GM21515 (cell line): Measurements from ENCODE around the gene RNF168.
"Not testable (repeated sequence)": the region's sequence is repeated elsewhere in the genome, so short reads cannot be mapped to it uniquely, and the experiment has no call there.

Source experiments
- ATAC-seq: cut with Tn5 transposase; IDR thresholded peaks from one replicate; pipeline ENCODE4 v1.9.1; 2021; ENCODE audit not compliant: unreplicated experiment

RNF168 gene

DNA sequence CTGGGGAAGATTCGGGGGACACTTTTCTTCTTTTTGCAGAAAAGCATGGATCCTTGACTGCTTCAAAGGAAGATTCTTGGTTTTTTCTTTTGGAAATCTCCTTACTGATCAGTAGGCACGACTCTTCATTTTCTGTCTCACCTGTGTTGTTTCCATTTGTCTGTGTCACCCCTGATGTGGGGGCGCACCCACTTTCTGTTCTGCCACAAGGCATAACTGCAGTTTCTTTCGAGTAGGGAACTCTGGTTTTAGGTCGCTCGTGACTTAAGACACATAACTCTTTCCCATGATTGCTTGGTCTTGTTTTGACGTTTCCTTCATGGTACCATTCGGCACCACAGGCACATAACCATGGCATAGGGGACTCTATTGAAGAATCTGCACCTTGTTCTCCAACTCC lies 31.3 kb downstream of the RNF168 start:
- no peak for ATAC-seq

DNA sequence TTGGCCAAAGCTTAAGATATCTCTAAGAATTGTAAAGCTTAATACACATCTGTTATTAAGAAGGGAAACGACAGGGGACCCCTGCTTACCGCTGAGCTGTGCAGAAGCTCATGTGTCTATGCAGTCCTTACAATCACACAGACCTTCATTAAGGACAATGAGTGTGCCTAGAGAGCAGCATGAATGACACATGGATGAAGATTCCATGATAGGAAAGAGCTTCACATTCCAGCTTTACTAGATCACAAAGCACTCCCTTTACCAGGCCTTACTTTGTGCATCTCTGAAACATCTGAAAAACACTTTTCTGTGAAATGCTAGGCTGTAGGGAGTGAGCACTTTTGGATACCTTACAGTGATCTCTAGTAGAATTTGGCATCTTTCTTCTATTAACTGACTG lies 32.0 kb downstream of the RNF168 start:
- no peak for ATAC-seq

DNA sequence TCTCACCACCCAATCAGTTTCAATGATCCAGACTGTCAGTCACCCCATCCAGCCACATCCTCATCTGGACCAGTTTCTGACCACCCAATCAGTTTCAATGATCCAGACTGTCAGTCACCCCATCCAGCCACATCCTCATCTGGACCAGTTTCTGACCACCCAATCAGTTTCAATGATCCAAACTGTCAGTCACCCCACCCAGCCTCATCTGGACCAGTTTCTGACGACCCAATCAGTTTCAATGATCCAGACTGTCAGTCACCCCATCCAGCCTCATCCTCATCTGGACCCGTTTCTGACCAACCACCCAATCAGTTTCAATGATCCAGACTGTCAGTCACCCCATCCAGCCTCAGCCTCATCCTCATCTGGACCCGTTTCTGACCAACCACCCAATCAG lies 33.4 kb downstream of the RNF168 start:
- not testable (repeated sequence) for ATAC-seq

DNA sequence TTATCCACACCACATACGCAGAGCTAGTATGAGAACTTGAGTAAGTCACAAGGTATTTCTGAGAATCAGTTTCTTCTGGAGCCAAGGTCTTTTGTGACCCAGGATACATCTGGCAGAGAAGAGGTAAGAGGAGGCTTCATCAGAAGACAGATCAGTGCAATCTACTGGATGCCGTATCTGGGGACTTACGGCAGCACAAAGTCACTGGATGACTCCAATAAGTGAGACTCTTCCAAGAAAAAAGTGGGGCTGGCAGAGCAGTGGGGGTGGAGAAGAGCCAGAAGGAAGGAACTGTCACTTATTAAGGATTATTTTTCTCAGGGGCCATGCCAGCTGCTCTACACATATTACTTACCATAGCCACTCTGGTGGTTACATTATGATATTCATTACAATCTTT lies 39.8 kb downstream of the RNF168 start:
- no peak for ATAC-seq

DNA sequence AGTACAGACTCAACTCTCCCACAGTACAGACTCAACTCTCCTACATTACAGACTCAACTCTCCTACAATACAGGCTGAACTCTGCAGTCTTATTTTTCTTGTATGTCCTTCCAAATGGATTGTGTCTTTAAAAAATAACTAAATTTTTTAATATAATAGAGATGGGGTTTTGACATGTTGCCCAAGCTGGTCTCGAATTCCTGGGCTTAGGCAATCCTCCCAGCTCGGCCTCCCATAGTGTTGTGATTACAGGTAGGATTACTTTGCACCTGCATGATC lies 40.2 kb downstream of the RNF168 start:
- no peak for ATAC-seq

DNA sequence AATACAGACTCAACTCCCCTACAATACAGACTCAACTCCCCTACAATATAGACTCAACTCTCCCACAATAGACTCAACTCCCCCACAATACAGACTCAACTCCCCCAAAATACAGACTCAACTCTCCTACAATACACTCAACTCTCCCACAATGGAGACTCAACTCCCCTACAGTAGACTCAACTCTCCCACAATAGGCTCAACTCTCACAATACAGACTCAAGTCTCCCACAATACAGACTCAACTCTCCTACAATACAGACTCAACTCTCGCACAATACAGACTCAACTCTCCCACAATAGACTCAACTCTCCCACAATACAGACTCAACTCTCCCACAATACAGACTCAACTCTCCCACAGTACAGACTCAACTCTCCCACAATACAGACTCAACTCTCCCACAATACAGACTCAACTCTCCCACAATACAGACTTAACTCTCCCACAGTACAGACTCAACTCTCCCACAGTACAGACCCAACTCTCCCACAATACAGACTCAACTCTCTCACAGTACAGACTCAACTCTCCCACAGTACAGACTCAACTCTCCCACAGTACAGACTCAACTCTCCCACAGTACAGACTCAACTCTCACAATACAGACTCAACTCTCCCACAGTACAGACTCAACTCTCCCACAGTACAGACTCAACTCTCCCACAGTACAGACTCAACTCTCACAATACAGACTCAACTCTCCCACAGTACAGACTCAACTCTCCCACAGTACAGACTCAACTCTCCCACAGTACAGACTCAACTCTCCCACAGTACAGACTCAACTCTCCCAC lies 40.7 kb downstream of the RNF168 start:
- ATAC-seq: not testable (repeated sequence)

DNA sequence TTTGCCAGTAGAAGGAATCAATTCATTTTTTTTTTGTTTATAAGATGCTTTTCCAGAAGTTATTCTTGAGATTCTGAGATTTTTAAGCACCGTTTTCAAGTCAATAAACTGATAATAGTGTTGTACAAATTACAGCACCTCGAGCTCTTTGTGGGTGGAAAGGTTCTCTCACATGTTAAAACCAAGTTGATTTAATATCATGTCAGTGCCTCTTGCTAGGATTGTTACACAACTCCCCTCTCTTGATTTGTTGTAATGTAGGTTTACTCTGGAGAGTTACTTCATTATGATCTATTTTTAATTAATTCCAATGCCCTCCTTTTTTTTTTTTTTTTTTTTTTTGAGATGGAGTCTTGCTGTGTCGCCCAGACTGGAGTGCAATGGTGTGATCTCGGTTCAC lies 45.5 kb downstream of the RNF168 start:
- ATAC-seq: no peak

DNA sequence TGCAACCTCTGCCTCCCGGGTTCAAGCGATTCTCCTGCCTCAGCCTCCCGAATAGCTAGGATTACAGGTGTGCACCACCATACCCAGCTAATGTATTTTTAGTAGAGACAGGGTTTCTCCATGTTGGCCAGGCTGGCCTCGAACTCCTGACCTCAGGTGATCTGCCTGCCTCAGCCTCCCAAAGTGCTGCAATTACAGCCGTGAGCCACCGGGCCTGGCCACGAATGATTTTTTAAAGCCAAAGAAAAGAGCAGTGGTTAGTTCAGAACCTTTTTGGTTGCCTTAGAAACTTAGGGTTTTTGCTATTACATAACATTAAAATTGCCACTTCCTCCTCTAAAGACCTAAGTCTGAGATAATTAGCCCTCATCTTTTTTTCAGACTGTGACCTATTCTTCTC lies 46.1 kb downstream of the RNF168 start:
- ATAC-seq: not testable (repeated sequence)

DNA sequence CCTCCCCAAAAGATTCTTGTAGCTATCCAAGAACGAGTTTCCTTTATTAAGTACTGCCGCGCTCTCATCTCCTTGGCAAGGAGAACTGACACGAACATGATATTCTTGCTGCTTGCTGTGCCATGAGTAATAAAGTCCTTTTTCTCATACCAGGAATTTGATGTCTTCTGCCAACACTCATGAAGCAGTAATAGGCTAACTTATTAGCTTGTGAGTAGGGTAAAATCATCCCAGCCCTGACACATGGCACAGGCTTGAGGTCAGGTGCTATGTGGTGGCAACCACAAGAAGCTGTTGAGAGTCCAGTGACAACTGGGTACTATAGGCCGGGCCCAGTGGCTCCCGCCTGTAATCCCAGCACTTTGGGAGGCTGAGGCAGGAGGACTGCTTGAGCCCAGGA lies 48.6 kb downstream of the RNF168 start:
- no peak for ATAC-seq

DNA sequence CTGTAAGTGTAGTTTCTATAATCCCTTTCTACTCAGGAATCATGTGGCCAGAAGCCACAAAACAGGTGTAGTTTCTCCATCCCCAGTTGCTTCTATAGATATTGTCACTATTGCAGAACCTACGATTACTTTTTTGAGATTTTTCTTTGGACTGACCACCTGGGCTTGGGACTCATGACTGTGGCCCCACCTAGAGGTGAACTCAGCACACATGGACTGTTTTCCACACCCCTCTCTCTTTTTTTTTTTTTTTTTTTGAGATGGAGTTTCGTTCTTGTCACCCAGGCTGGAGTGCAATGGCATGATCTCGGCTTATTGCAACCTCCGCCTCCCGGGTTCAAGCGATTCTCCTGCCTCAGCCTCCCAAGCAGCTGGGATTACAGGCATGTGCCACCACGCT lies 58.2 kb downstream of the RNF168 start:
- ATAC-seq: not testable (repeated sequence)

DNA sequence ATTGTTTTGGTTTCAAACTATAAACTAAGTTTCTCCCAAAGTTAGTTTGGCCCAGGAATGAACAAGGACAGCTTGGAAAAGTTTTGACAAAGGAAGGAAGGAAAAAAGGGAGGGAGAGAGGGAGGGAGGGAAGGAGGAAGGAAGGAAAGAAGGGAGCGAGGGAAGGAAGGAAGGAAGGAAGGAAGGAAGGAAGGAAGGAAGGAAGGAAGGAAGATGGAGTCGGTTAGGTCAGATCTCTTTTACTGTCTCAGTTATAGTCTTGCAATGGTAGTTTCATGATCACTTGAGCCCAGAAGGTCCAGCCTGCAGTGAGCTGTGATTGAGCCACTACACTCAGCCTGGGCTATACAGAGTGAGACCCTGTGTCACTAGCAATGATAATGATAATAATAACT lies 59.1 kb downstream of the RNF168 start:
- ATAC-seq: no peak

DNA sequence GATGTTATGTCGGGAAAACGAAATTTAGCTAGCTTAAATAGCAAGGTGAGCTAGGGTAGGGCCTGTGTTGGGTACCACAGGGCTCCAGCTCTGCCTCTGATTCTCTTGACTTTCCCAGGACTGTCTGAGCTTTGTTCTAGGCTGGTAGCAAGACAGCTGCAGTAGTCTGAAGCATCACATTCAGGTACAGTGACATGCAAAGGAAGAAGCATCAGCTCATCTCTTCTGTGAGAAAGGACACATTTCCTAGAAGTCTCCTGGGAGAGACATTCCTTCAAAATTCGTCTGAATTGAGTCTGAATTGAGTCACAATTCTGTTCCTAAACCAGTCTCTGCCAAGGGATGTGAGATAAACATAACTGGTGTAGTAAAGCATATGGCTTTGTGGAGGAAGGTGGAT lies 62.9 kb downstream of the RNF168 start:
- ATAC-seq: no peak

DNA sequence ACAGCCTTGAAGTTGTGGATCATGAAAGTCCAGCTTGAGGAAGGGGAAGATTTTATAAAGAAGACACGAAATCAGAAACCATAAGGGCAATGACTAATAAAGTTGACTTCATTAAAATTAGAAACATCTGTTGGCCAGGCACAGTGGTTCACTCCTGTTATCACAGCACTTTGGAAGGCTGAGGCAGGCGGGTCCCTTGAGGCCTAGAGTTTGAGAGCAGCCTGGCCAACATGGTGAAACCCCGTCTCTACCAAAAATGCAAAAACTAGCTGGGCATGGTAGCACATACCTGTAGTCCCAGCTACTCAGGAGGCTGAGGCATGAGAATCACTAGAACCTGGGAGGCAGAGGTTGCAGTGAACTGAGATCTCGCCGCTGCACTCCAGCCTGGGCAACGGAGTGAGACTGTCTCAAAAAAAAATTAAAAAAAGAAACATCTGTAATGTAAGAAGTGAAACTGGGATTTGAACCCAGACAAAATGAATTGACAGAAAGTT lies 63.5 kb downstream of the RNF168 start:
- ATAC-seq: no peak

DNA sequence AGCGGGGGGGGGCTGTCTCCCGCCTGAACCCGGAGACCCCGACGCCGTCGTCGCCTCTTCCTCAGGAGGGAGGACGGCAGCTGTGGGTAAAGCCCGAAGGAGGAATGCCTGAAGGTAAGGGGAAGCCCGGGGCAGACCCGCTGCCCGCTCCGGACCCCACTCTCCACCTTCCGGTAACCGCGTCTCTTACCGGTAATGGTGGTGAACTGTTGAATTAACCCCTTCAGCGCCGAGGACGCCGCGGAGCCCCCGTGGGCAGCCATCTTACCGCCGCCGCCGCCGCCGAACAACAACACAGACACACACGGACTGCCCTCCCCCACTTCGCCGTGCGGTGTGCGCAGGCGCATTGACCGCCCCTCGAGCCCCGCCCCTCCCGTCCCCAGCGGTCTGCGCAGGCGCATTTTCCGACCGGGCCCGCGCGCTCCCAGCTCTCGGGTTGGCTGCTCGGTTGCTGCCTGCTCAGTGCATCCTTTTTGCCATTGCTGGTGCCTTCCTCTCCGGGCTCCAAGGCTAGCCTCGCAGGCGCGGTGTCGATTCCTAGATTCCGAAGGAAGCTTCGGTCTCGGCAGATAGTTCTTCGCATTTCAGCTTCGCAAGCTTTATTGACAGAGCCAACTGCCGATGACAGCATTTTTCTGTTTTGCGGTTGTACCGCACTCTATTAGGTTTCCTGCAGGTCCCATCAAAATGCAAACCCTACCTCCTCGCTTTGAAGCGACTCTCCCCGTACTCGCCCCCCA lies 71.3 kb downstream of the RNF168 start, which contains the start of gene UBXN7:
TSS of gene UBXN7 (minus strand) at position 291 of the 743 bp plus-strand sequence. CDS start at position 263, 28 bp downstream.
- ATAC-seq: peak; percentile 65

DNA sequence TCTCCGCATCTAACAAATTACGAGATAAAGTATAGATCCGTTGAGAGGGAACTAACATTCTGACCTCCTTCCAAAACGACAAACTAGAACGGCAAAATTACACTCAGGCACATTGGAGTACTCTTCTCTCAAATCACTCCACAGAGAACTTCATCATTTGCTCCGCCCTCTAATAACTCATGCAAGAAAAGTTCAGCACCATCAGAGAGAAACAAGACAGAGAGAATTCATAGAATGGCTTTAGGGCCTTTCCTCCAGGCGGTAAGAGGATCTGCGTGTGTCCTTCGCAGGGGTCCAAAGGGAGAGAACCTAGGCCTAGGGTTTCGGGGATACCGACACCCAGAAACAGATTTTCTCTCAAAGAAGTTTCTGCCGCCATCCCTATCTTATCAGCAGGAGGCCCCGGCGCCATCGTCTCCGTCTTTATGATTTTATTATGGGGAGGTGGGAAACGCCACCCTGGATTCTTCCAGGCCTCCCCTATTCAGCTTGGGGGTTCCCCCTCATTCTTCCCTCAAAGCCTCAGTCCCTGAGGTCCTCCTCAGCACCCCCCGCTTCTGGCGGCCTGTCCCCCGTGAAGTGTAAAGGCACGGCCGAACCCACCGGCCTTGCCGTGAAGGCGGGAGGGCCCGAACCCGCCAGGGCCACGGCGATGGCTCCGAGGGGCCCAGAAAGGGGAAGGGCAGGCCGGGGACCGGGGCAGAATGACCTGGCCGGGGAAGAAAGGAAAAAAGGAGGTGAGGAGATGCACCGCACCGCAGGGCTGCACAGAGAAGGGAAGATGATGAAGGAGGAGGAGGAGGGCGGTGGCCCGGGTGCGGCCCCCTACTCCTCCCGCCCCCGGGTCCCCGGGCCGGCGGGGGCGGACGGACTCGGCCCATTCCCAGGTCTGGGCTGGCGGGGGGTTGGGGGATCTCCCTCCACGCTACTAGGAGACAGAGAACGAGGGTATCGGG lies 72.1 kb downstream of the RNF168 start:
- peak; percentile 34 for ATAC-seq

DNA sequence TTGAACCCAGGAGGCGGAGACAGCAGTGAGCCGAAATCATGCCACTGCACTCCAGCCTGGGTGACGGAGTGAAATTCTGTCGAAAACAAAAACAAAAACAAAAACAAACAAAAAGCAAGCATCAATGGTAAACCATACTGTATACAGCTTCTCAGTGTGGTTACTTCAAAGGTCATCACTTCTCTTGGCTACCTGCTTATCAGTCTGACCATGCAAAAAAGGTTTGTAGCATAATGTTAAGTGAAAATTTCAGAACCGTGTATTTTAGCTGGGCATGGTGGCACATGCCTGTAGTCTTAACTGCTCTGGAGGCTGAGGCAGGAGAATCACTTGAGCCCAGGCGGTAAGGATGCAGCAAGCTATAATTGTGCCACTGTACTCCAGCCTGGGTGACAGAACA lies 75.5 kb downstream of the RNF168 start:
- no peak for ATAC-seq

DNA sequence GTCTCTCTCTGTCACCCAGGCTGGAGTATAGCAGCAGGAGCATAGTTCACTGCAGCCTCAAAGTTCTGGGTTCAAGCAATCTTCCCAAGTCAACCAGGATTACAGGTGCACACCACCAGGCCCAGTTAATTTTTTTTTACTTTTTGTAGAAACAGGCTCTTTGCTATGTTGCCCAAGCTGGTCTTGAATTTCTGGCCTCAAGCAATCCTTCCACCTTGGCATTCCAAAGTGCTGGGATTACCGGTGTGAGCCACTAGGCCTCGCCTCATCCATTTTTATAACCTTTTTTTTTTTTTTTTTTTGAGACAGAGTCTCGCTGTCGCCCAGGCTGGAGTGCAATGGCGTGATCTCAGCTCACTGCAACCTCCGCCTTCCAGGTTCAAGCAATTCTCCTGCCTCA lies 79.1 kb downstream of the RNF168 start:
- ATAC-seq: not testable (repeated sequence)

DNA sequence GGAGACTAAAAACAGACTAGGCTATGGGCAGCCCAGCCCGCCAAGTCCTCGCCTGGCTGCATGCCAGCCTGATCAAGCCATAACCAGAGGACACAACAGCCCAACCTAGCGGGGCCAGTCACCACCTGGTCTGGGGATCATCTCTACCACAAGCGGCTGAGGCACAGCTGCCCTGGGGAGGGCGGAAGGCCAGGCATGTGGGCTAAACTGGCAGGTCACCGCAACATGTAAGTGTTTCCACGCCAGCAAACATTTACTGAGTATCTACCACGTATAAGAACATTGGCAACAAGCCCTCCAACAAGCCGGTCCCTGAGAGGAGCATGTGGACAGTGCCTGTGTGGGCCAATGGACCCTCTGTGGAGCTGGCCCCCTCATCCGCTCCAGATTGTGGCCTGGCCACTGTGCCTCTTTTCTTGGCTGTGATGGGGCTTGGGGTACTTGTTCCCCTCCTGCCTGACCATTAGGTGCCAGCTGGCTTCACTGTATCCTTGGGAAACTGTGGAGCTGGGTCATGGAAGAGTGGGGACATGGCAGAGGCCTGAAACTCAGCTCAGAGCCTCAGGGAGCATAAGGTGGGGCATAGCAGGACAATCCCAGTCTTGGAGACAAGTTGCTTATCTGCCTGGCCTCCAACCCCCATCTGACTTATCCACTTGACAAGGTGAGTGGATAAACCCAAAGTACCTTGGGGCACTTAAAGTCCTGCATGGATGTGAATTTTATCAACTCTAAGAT lies 80.4 kb downstream of the RNF168 start:
- ATAC-seq: no peak

DNA sequence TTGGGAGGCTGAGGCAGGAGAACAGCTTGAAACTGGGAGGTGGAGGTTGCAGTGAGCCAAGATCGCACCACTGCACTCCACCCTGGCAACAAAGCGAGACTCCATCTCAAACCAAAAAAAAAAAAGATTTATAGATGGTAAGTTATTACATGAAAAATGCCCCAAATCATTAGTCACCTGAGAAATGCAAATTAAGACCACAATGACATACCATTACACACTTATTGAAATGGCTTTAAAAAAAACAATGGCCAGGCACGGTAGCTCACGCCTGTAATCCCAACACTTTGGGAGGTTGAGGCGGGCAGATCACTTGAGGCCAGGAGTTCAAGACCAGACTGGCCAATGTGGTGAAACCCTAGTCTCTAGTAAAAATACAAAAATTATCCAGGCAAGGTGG lies 81.9 kb downstream of the RNF168 start:
- ATAC-seq: not testable (repeated sequence)

DNA sequence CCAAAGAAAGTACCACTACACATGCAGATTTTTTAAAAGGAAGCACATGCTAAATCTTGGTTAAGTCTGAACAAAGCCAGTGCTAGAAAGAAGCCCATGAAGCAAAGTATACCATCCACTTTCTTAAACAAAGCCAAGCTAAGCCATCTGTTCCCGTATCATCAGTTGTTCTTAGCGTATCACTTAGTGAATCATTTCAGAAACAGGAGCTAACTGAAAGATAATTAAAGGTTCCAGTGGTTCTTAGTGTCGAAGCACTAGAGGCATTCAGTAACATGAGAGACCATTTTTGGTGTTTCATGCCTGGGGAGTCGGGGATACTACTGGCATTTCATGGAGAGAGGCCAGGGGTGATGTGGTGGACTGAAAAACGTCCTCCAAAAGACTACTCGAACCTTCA lies 84.2 kb downstream of the RNF168 start:
- no peak for ATAC-seq
